ENCODE measurements around the gene IFI44L. TPM values are rescaled to one million over a fixed set of nuclear protein-coding genes. Genes with fewer than 3 reads are reported as not detected.

IFI44L gene
- 10 to 100 TPM in 1 of 3 donors, 1 to 10 TPM in 2; 2.7 to 11.0 (median 3.7) TPM for polyA plus RNA-seq

GRCh38 chr1:78619803-78620579 lies at the start of gene IFI44L:
Gene IFI44L (plus strand): TSS chr1:78620448. CDS start chr1:78627916, 7,468 bp downstream.
- no peak within 1 kb of the TSS for H3K27ac ChIP-seq (ENCODE audit: low read depth, low read length)
- WGBS, 3 donors: 7 to 19% (median 10%) methylated on average over 9 of the region's 9 CpGs

GRCh38 chr1:78570539-78570938 lies 49.7 kb upstream of the IFI44L start:
- 33 to 58% (median 48%) methylated on average over 2 of the region's 2 CpGs for WGBS, 3 donors
- H3K27ac ChIP-seq (ENCODE audit: low read depth, low read length): no peak overlapping the region

- 62 to 70% (median 66%) methylated on average over 9 of the region's 9 CpGs for WGBS, 3 donors
- no peak overlapping the region for H3K27ac ChIP-seq (ENCODE audit: low read depth, low read length)
These were observed 42.8 kb upstream of the IFI44L start for GRCh38 chr1:78577257-78578100.

GRCh38 chr1:78586572-78586971 lies 33.7 kb upstream of the IFI44L start:
- H3K27ac ChIP-seq (ENCODE audit: low read depth, low read length): no peak overlapping the region
- WGBS, 3 donors: 85 to 90% (median 88%) methylated on average over 1 of the region's 1 CpG

GRCh38 chr1:78587211-78587610 lies 33.0 kb upstream of the IFI44L start:
- 86 to 98% (median 91%) methylated on average over 1 of the region's 1 CpG for WGBS, 3 donors
- H3K27ac ChIP-seq (ENCODE audit: low read depth, low read length): no peak overlapping the region

GRCh38 chr1:78591971-78592370 lies 28.3 kb upstream of the IFI44L start:
- H3K27ac ChIP-seq (ENCODE audit: low read depth, low read length): no peak overlapping the region
- 46 to 68% (median 54%) methylated on average over 4 of the region's 4 CpGs for WGBS, 3 donors

- no peak overlapping the region for H3K27ac ChIP-seq (ENCODE audit: low read depth, low read length)
- 62 to 79% (median 68%) methylated on average over 4 of the region's 4 CpGs for WGBS, 3 donors
These were observed 21.0 kb upstream of the IFI44L start for GRCh38 chr1:78599294-78599693.

- H3K27ac ChIP-seq (ENCODE audit: low read depth, low read length): no peak overlapping the region
- 27 to 49% (median 40%) methylated on average over 1 of the region's 1 CpG for WGBS, 3 donors
These were observed 19.2 kb upstream of the IFI44L start for GRCh38 chr1:78601068-78601467.

GRCh38 chr1:78603206-78603605 lies 17.0 kb upstream of the IFI44L start:
- H3K27ac ChIP-seq (ENCODE audit: low read depth, low read length): no peak overlapping the region
- 92 to 94% (median 92%) methylated on average over 1 of the region's 1 CpG for WGBS, 3 donors

GRCh38 chr1:78604643-78605042 lies 15.6 kb upstream of the IFI44L start:
- no peak overlapping the region for H3K27ac ChIP-seq (ENCODE audit: low read depth, low read length)
- WGBS, 3 donors: 91 to 92% (median 91%) methylated on average over 5 of the region's 5 CpGs

GRCh38 chr1:78606274-78606673 lies 14.0 kb upstream of the IFI44L start:
- 66 to 69% (median 67%) methylated on average over 2 of the region's 2 CpGs for WGBS, 3 donors

GRCh38 chr1:78607334-78607927 lies 12.8 kb upstream of the IFI44L start:
- no peak overlapping the region for H3K27ac ChIP-seq (ENCODE audit: low read depth, low read length)
- 75 to 85% (median 83%) methylated on average over 5 of the region's 5 CpGs for WGBS, 3 donors

More at GRCh38 chr1:78606274-78606673, 14.0 kb upstream of the IFI44L start:
- no peak overlapping the region for H3K27ac ChIP-seq (ENCODE audit: low read depth, low read length)

- H3K27ac ChIP-seq (ENCODE audit: low read depth, low read length): no peak overlapping the region
- WGBS, 3 donors: 41 to 75% (median 64%) methylated on average over 4 of the region's 4 CpGs
These were observed 12.3 kb upstream of the IFI44L start for GRCh38 chr1:78607944-78608343.

- no peak overlapping the region for H3K27ac ChIP-seq (ENCODE audit: low read depth, low read length)
- WGBS, 3 donors: 34 to 40% (median 34%) methylated on average over 7 of the region's 7 CpGs
These were observed 2.6 kb upstream of the IFI44L start for GRCh38 chr1:78617615-78618026.

GRCh38 chr1:78619032-78619431 lies 1.2 kb upstream of the IFI44L start:
- 32 to 75% (median 74%) methylated on average over 3 of the region's 3 CpGs for WGBS, 3 donors
- no peak overlapping the region for H3K27ac ChIP-seq (ENCODE audit: low read depth, low read length)

GRCh38 chr1:78619446-78619802 lies 824 bp upstream of the IFI44L start:
- 50 to 77% (median 55%) methylated on average over 4 of the region's 4 CpGs for WGBS, 3 donors
- H3K27ac ChIP-seq (ENCODE audit: low read depth, low read length): no peak overlapping the region

- WGBS, 3 donors: 9 to 17% (median 12%) methylated on average over 1 of the region's 1 CpG
- H3K27ac ChIP-seq (ENCODE audit: low read depth, low read length): no peak overlapping the region
These were observed 418 bp downstream of the IFI44L start for GRCh38 chr1:78620666-78621065.

GRCh38 chr1:78622548-78622947 lies 2.3 kb downstream of the IFI44L start:
- no peak overlapping the region for H3K27ac ChIP-seq (ENCODE audit: low read depth, low read length)
- 62 to 84% (median 80%) methylated on average over 4 of the region's 4 CpGs for WGBS, 3 donors

GRCh38 chr1:78624035-78624434 lies 3.8 kb downstream of the IFI44L start:
- no peak overlapping the region for H3K27ac ChIP-seq (ENCODE audit: low read depth, low read length)
- 95 to 97% (median 96%) methylated on average over 7 of the region's 7 CpGs for WGBS, 3 donors

Data from adipose tissue (tissue), 3 donors.